Vein endothelial cell (primary cell): ENCODE data around the gene SRSF9. TPM values are rescaled to one million over a fixed set of nuclear protein-coding genes. Genes with fewer than 3 reads are reported as not detected.

Source experiments
- small RNA-seq: library from RNA; depleted of rRNA; stranded (forward); fragments of <200 nt; gene quantifications from one replicate; pipeline ENCODE3, GENCODE V24; 2012
- total RNA-seq: library from RNA; depleted of rRNA; stranded (reverse); fragments of >200 nt; gene quantifications from 2 replicates; pipeline ENCODE4 v1.2.3, GENCODE V29; 2012

The SRSF9 gene
- total RNA-seq = 172 and 175 TPM in 2 replicates

GRCh38 chr12:120469450-120470149, at the start of gene SRSF9:
TSS of gene SRSF9 (minus strand) at chr12:120469748. CDS start at chr12:120469609, 139 bp downstream.

GRCh38 chr12:120495731-120496412, 26.3 kb upstream of the SRSF9 start, which contains the start of gene DYNLL1:
TSS of gene DYNLL1 (plus strand) at chr12:120496113. CDS start at chr12:120496422, 309 bp downstream.

GRCh38 chr12:120445911-120446843, 23.4 kb downstream of the SRSF9 start, which contains the start of the genes GATC and TRIAP1:
TSS of gene GATC (plus strand) at chr12:120446444. CDS start at chr12:120446481, 37 bp downstream.
TSS of gene TRIAP1 (minus strand) at chr12:120446384. CDS start at chr12:120446372, 12 bp downstream.

GRCh38 chr12:120437735-120438494, 31.6 kb downstream of the SRSF9 start, which contains the start of gene COX6A1:
TSS of gene COX6A1 (plus strand) at chr12:120438113. CDS start at chr12:120438127, 14 bp downstream.

Small RNA genes within 50 kb of the gene (small RNA-seq; reads per million reads assigned to genes)
- not detected for gene RF00019

Other genes with a start within 250 kb of the SRSF9 start
- 165 and 184 TPM in 2 replicates for gene PXN, start 204.0 kb downstream of the SRSF9 start, total RNA-seq
- gene RNU4-2, start 177.8 kb downstream of the SRSF9 start, total RNA-seq = under 0.01 TPM in 2 replicates
- under 0.01 TPM in 2 replicates for gene RNU4-1, start 176.5 kb downstream of the SRSF9 start, total RNA-seq
- gene SIRT4, start 167.4 kb downstream of the SRSF9 start, total RNA-seq = 0.76 and 0.98 TPM in 2 replicates
- not detected in 2 replicates for gene PLA2G1B, start 142.0 kb downstream of the SRSF9 start, total RNA-seq
- gene MSI1, start 100.6 kb downstream of the SRSF9 start, total RNA-seq = not detected in 2 replicates
- gene COX6A1, start 31.6 kb downstream of the SRSF9 start, total RNA-seq = 301 and 308 TPM in 2 replicates
- 40.8 and 52.4 TPM in 2 replicates for gene TRIAP1, start 23.4 kb downstream of the SRSF9 start, total RNA-seq
- gene GATC, start 23.3 kb downstream of the SRSF9 start, total RNA-seq = 20.9 and 24.9 TPM in 2 replicates
- 253 and 299 TPM in 2 replicates for gene DYNLL1, start 26.4 kb upstream of the SRSF9 start, total RNA-seq
- 18.6 and 21.9 TPM in 2 replicates for gene COQ5, start 59.4 kb upstream of the SRSF9 start, total RNA-seq
- 117 and 142 TPM in 2 replicates for gene RNF10, start 64.6 kb upstream of the SRSF9 start, total RNA-seq
- 19.9 and 20.7 TPM in 2 replicates for gene POP5, start 111.7 kb upstream of the SRSF9 start, total RNA-seq
- not detected in 2 replicates for gene CABP1, start 170.9 kb upstream of the SRSF9 start, total RNA-seq
- 63.7 and 80.6 TPM in 2 replicates for gene MLEC, start 217.4 kb upstream of the SRSF9 start, total RNA-seq
- 18.0 and 24.5 TPM in 2 replicates for gene UNC119B, start 240.7 kb upstream of the SRSF9 start, total RNA-seq